Stomach (tissue), 4 donors: ENCODE data around the gene CYFIP1.

Source experiments
- CTCF ChIP-seq, 7 experiments: fragments of 450-650 bp in 4 of 7; fragments of 200-600 bp in 3 of 7; sonication (generic) in 3 of 7; IDR thresholded peaks; one replicate each; pipeline ENCODE4 v1.5.1; 2016 to 2019; ENCODE audit warnings: antibody characterized with exemption in 7 of 7, control low read depth in 2 of 7, mild to moderate bottlenecking in 1 of 7
- EP300 ChIP-seq: sonication (generic); formaldehyde crosslinking; IDR thresholded peaks from one replicate; pipeline ENCODE4 v1.6.1; 2017; ENCODE audit warnings: antibody characterized with exemption
- POLR2AphosphoS5 ChIP-seq, 3 donors: sonication (generic); formaldehyde crosslinking; IDR thresholded peaks; one replicate each; pipeline ENCODE4 v1.6.1; 2016; ENCODE audit warnings: antibody characterized with exemption in 3 of 3

GRCh38 chr15:22954798-22955543 is 25.2 kb downstream of the CYFIP1 start:
- TF ChIP-seq CTCF (IDR thresholded peaks at IDR 0.05) (no peak), EP300 (no peak), POLR2AphosphoS5 (IDR thresholded peaks at IDR 0.05) (no peak)
